A549 (cell line): ENCODE data around the gene ACOX1.

ENCODE experiments used
- TF ChIP-seq, protein P1 (sequence below): fragments of >200 bp; sonication (Bioruptor Twin); formaldehyde crosslinking; IDR thresholded peaks from 3 replicates; pipeline ENCODE4 v1.5.1; 2016
- TF ChIP-seq, protein P2 (sequence below): IDR thresholded peaks from 2 replicates; pipeline ENCODE4 v1.6.1; 2012

DNA sequence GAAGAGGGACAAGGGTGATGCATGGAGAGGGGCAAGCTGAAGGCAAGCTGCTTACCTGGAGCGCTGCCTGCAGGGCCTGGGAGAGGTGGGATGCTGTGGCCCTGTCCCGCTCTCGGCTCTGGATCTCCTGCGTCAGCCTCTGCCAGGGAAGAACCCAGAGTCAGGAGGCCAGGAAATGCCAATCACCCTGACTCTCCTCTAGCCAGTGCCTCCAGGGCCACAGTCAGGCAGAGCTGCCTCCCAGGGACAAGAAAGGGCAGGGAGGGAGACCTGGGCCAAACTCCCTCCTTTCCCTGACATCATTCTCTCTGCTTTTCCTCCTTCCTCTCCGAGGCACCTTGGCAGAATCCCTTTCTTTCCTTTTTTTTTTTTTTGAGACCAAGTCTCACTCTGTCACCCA, 33.0 kb upstream of the ACOX1 start:
- TF ChIP-seq, protein P1, sequence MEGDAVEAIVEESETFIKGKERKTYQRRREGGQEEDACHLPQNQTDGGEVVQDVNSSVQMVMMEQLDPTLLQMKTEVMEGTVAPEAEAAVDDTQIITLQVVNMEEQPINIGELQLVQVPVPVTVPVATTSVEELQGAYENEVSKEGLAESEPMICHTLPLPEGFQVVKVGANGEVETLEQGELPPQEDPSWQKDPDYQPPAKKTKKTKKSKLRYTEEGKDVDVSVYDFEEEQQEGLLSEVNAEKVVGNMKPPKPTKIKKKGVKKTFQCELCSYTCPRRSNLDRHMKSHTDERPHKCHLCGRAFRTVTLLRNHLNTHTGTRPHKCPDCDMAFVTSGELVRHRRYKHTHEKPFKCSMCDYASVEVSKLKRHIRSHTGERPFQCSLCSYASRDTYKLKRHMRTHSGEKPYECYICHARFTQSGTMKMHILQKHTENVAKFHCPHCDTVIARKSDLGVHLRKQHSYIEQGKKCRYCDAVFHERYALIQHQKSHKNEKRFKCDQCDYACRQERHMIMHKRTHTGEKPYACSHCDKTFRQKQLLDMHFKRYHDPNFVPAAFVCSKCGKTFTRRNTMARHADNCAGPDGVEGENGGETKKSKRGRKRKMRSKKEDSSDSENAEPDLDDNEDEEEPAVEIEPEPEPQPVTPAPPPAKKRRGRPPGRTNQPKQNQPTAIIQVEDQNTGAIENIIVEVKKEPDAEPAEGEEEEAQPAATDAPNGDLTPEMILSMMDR = no peak
- TF ChIP-seq, protein P2, sequence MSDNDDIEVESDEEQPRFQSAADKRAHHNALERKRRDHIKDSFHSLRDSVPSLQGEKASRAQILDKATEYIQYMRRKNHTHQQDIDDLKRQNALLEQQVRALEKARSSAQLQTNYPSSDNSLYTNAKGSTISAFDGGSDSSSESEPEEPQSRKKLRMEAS = no peak
